Fibroblast of skin of left biceps (primary cell): ENCODE measurements around the gene CGRRF1.
A peak's percentile ranks its signal among the peaks of the same experiment; 100 is the strongest.

Experiments used
- DNase-seq, 2 experiments: peaks; one replicate each; pipeline ENCODE4 v3.0.0-alpha.2; 2013; ENCODE audit warnings: low read depth in 2 of 2

Gene CGRRF1

GRCh38 chr14:54547583-54547982 lies 37.9 kb downstream of the CGRRF1 start:
- no peak for DNase-seq

- DNase-seq = no peak
These were observed 38.8 kb downstream of the CGRRF1 start for GRCh38 chr14:54548491-54548890.

GRCh38 chr14:54549862-54550261 lies 40.2 kb downstream of the CGRRF1 start:
- no peak for DNase-seq

- DNase-seq = no peak
These were observed 40.8 kb downstream of the CGRRF1 start for GRCh38 chr14:54550514-54550913.

GRCh38 chr14:54554401-54554800 lies 44.7 kb downstream of the CGRRF1 start:
- DNase-seq = no peak

- DNase-seq = no peak
These were observed 45.9 kb downstream of the CGRRF1 start for GRCh38 chr14:54555651-54556050.

GRCh38 chr14:54556535-54556934 lies 46.8 kb downstream of the CGRRF1 start:
- DNase-seq = no peak

GRCh38 chr14:54562334-54562733 lies 52.6 kb downstream of the CGRRF1 start:
- DNase-seq = no peak

- DNase-seq = no peak
These were observed 54.6 kb downstream of the CGRRF1 start for GRCh38 chr14:54564071-54564867.

GRCh38 chr14:54564868-54565784 lies 55.4 kb downstream of the CGRRF1 start:
- no peak for DNase-seq

- peak; percentile 92 for DNase-seq
These were observed 56.2 kb downstream of the CGRRF1 start for GRCh38 chr14:54565785-54566409.

- DNase-seq = peak; percentile 77 to 81
These were observed 56.9 kb downstream of the CGRRF1 start, which contains the start of gene SAMD4A for GRCh38 chr14:54566410-54567223. Gene SAMD4A (plus strand): TSS chr14:54567128. CDS start chr14:54567917, 789 bp downstream.

- no peak for DNase-seq
These were observed 57.5 kb downstream of the CGRRF1 start for GRCh38 chr14:54567224-54567638.

GRCh38 chr14:54567639-54568561 lies 58.2 kb downstream of the CGRRF1 start:
- no peak for DNase-seq

GRCh38 chr14:54568821-54569595 lies 59.3 kb downstream of the CGRRF1 start:
- DNase-seq = no peak

GRCh38 chr14:54570047-54570446 lies 60.3 kb downstream of the CGRRF1 start:
- no peak for DNase-seq

GRCh38 chr14:54570631-54571415 lies 61.1 kb downstream of the CGRRF1 start:
- DNase-seq = peak in 1 of 2 experiments; percentile 70

GRCh38 chr14:54572316-54572715 lies 62.6 kb downstream of the CGRRF1 start:
- no peak for DNase-seq

GRCh38 chr14:54574528-54574927 lies 64.8 kb downstream of the CGRRF1 start:
- DNase-seq = no peak
